OCI-LY7 (cell line): ENCODE data around the gene AUTS2. TPM values are rescaled to one million over a fixed set of nuclear protein-coding genes. Genes with fewer than 3 reads are reported as not detected.
A peak's percentile ranks its signal among the peaks of the same experiment; 100 is the strongest.

Source experiments
- BruUV-seq: library from RNA; stranded (reverse); fragments of 400-500 nt; replicated peaks from 2 replicates; lab custom pipeline; 2021; lab: Mats Ljungman, UMichigan
- CTCF ChIA-PET: fragments of 300-600 bp; sonication (Branson Sonifier 250); formaldehyde crosslinking; loops from one replicate; lab custom pipeline; 2022; ENCODE audit warnings: antibody characterized with exemption; ENCODE audit not compliant: unreplicated experiment; lab: Charles Lee
- POLR2A ChIA-PET: fragments of 300-600 bp; sonication (Branson Sonifier 250); formaldehyde crosslinking; loops from one replicate; lab custom pipeline; 2022; ENCODE audit warnings: antibody characterized with exemption; lab: Charles Lee
- DNase-seq: peaks from one replicate; pipeline ENCODE4 v3.0.0-alpha.2; 2015; ENCODE audit warnings: low spot score
- H2AFZ ChIP-seq: fragments of 200-600 bp; sonication (generic), shearing (Covaris generic); 2 replicates; pipeline ENCODE4 v1.6.1; 2014; ENCODE audit warnings: mild to moderate bottlenecking, antibody characterized with exemption, low read length, moderate library complexity
- H3K27ac ChIP-seq: fragments of 200-600 bp; sonication (generic); 2 replicates; pipeline ENCODE4 v1.5.1; 2014; ENCODE audit warnings: mixed run types, low read depth, mild to moderate bottlenecking, moderate library complexity, low read length, inconsistent platforms; ENCODE audit not compliant: poor library complexity, severe bottlenecking
- H3K36me3 ChIP-seq: fragments of 200-600 bp; sonication (generic); 2 replicates; pipeline ENCODE4 v1.6.1; 2014; ENCODE audit warnings: mild to moderate bottlenecking, antibody characterized with exemption, low read length, moderate library complexity, mixed read lengths; ENCODE audit not compliant: insufficient read depth
- H3K4me1 ChIP-seq: fragments of 200-600 bp; sonication (generic); 2 replicates; pipeline ENCODE4 v1.5.1; 2014; ENCODE audit warnings: mild to moderate bottlenecking, low read length; ENCODE audit not compliant: insufficient read depth, poor library complexity, severe bottlenecking
- H3K4me2 ChIP-seq: fragments of 200-600 bp; sonication (generic); 2 replicates; pipeline ENCODE4 v1.6.1; 2014; ENCODE audit warnings: mild to moderate bottlenecking, low read length
- H3K4me3 ChIP-seq: fragments of 200-600 bp; sonication (generic); 2 replicates; pipeline ENCODE4 v1.5.1; 2014; ENCODE audit warnings: mild to moderate bottlenecking, low read depth, low read length; ENCODE audit not compliant: poor library complexity, severe bottlenecking
- H3K79me2 ChIP-seq: fragments of 200-600 bp; sonication (generic); 2 replicates; pipeline ENCODE4 v1.6.1; 2016; ENCODE audit warnings: low read depth, mild to moderate bottlenecking, low read length, moderate library complexity, mixed read lengths; ENCODE audit not compliant: insufficient read depth
- H3K9me2 ChIP-seq: fragments of 200-600 bp; sonication (generic); 2 replicates; pipeline ENCODE4 v1.6.1; 2016; ENCODE audit warnings: mild to moderate bottlenecking, low read length, mixed read lengths; ENCODE audit not compliant: insufficient read depth
- H3K9me3 ChIP-seq: fragments of 200-600 bp; sonication (generic); 2 replicates; pipeline ENCODE4 v1.6.1; 2014; ENCODE audit warnings: mild to moderate bottlenecking, mixed run types, low read length, mixed read lengths
- H4K20me1 ChIP-seq: fragments of 200-600 bp; sonication (generic); 2 replicates; pipeline ENCODE4 v1.6.1; 2014; ENCODE audit warnings: mild to moderate bottlenecking, antibody characterized with exemption, low read length, moderate library complexity, mixed read lengths; ENCODE audit not compliant: insufficient read depth
- CTCF ChIP-seq: fragments of 200-600 bp; sonication (generic); conservative IDR thresholded peaks from 2 replicates; pipeline ENCODE4 v1.5.1; 2014; ENCODE audit warnings: mild to moderate bottlenecking, antibody characterized with exemption, low read length, moderate library complexity, mixed read lengths
- EZH2phosphoT487 ChIP-seq: fragments of 200-600 bp; sonication (generic); IDR thresholded peaks from 2 replicates; pipeline ENCODE4 v1.6.1; 2018; ENCODE audit warnings: low read depth, borderline replicate concordance, mild to moderate bottlenecking, mixed run types, antibody characterized with exemption, low read length, moderate library complexity, mixed read lengths
- intact Hi-C: fragments of 100-400 bp; cut with micrococcal nuclease; formaldehyde crosslinking; loops from one replicate; pipeline ENCODE4 v1.10.0; 2022; ENCODE audit not compliant: unreplicated experiment
- total RNA-seq, 2 experiments: library from RNA; depleted of rRNA in 1 of 2; stranded (reverse); fragments of >200 nt in 1 of 2; shearing (Covaris generic) in 1 of 2; gene quantifications; 2 replicates each; pipeline ENCODE4 v1.2.3, GENCODE V29; 2014 to 2022

Gene AUTS2
- total RNA-seq, 2 experiments from 2014 or later: 37.9 to 78.5 TPM

DNA sequence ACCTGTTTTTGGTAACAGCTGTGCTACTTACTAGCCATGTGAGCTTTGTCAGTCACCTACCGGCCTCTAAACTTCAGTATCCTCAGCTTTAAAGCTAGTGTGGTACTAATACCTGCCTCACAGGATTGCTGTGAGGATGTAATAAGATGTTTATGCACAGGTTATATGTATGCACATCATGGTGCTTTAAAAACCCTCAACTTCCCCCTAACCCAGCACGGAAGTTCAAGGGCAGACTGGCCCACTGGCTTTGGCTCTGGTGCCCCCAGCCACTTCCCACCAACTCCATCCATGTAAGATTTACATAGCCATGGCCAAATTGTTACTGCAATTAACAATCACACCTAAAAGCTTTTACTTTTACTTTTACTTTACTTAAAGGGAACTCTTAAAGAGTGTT lies 857.6 kb downstream of the AUTS2 start:
- peak overlapping the region; percentile 61; the same call in 1 of the 2 replicates for H2AFZ ChIP-seq
- H3K36me3 ChIP-seq: no peaks in the 10 kb centered on the region
- peaks cover 59% of the 10 kb centered on the region for H3K4me1 ChIP-seq
- POLR2A ChIA-PET: interaction anchor here (0.6 to 2.5 kb wide), 12 partner anchors 11 to 325 kb away, joined by 3 to 15 read pairs (median 4); no protein-coding TSS in a partner anchor
- BruUV-seq: no TSS peak
- H3K4me3 ChIP-seq: peak overlapping the region; percentile 41
- no peaks in the 10 kb centered on the region for H4K20me1 ChIP-seq
- H3K9me3 ChIP-seq: no peaks in the 10 kb centered on the region
- H3K79me2 ChIP-seq: no peaks in the 10 kb centered on the region
- H3K9me2 ChIP-seq: no peaks in the 10 kb centered on the region
- peak; percentile 71 for DNase-seq
- CTCF ChIA-PET: interaction anchor here (0.9 kb wide), 1 partner anchor 49 kb away, joined by 3 read pairs; no protein-coding TSS in a partner anchor
- H3K4me2 ChIP-seq: peak overlapping the region; percentile 70
- intact Hi-C loops: loop anchor here (1.0 to 5.0 kb wide), 4 partner anchors 30 to 351 kb away; no protein-coding TSS in a partner anchor
- H3K27ac ChIP-seq: peak overlapping the region; percentile 95
- TF ChIP-seq EZH2phosphoT487 (no peak), CTCF (no peak)

DNA sequence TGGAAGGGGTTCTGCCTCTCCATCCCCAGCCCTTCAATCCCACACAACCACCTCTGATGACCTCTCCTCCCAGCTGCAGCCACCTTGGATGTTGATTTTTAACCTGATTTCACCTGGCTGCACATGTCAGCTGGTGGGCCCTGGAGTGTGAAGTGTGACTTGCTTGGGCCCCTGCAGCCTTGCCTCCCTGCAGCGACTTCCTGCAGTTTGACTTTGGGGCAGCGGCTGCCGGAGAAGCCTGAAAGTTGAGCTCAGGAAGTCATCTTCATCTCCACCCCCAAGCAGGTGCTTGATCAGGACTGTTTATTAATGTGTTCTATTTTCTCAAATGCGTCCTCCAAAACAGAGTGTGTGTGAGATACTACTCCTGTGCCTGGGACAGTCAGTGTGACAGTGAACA lies 858.4 kb downstream of the AUTS2 start:
- CTCF ChIA-PET: no interaction called here

DNA sequence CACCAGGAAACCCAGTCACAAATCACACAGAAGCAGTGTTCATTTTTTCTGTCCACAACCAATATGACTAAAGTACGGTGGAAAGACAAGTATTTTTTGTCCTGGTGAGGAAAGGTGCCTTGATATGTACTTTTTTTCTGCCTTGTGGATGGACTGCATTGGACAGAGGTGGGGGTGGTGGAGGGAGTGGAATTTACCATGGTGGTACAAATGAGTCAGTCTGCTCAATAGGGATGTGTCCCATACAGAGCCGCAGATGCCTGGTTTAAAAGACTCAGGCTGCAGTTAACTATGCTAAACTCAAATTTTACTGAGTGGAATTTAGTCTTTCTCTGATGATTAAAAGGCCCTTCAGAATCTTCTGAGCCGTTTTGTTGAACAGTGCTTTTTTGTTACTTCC lies 859.2 kb downstream of the AUTS2 start:
- CTCF ChIA-PET: no interaction called here
- peak; percentile 32 for DNase-seq
- Histone ChIP-seq H3K4me2 (peak overlapping the region; percentile 70), H3K4me1 (peaks cover 52% of the 10 kb centered on the region), H4K20me1 (no peaks in the 10 kb centered on the region), H3K36me3 (no peaks in the 10 kb centered on the region), H3K9me2 (no peaks in the 10 kb centered on the region), H2AFZ (peak overlapping the region; percentile 90; the same call in 1 of the 2 replicates), H3K4me3 (peak overlapping the region; percentile 30), H3K27ac (peak overlapping the region; percentile 95), H3K9me3 (no peaks in the 10 kb centered on the region), H3K79me2 (no peaks in the 10 kb centered on the region)
- TF ChIP-seq CTCF (no peak), EZH2phosphoT487 (no peak)
- no TSS peak for BruUV-seq
- intact Hi-C loops: loop anchor here (1.0 to 5.0 kb wide), 4 partner anchors 47 to 350 kb away; no protein-coding TSS in a partner anchor
- POLR2A ChIA-PET: interaction anchor here (1.1 kb wide), 1 partner anchor 15 kb away, joined by 3 read pairs; no protein-coding TSS in a partner anchor

More for the DNA sequence above, 858.4 kb downstream of the AUTS2 start:
- Histone ChIP-seq H3K36me3 (no peaks in the 10 kb centered on the region), H2AFZ (peak overlapping the region; percentile 90; the same call in 1 of the 2 replicates), H3K4me3 (peak overlapping the region; percentile 41), H3K9me2 (no peaks in the 10 kb centered on the region), H3K9me3 (no peaks in the 10 kb centered on the region), H4K20me1 (no peaks in the 10 kb centered on the region), H3K79me2 (no peaks in the 10 kb centered on the region), H3K4me1 (peaks cover 54% of the 10 kb centered on the region), H3K27ac (peak overlapping the region; percentile 95), H3K4me2 (peak overlapping the region; percentile 70)
- POLR2A ChIA-PET: interaction anchor here (0.6 to 1.9 kb wide), 8 partner anchors 20 to 771 kb away, joined by 3 to 8 read pairs (median 4); no protein-coding TSS in a partner anchor
- no TSS peak for BruUV-seq
- intact Hi-C loops: loop anchor here (1.0 to 5.0 kb wide), 5 partner anchors 30 to 351 kb away; no protein-coding TSS in a partner anchor
- peak; percentile 96 for DNase-seq
- no peak for TF ChIP-seq EZH2phosphoT487
